Suprapubic skin (tissue), 4 donors: ENCODE measurements around the gene FHOD3. TPM values are rescaled to one million over a fixed set of nuclear protein-coding genes. Genes with fewer than 3 reads are reported as not detected.

Experiments
- DNase-seq, 2 donors: peaks; one replicate each; pipeline ENCODE4 v3.0.0-alpha.2; 2019; ENCODE audit warnings: low spot score in 2 of 2
- H3K27ac ChIP-seq: fragments of 200-600 bp; sonication (generic); one replicate; pipeline ENCODE4 v1.5.1; 2019
- H3K27me3 ChIP-seq: fragments of 200-600 bp; sonication (generic); one replicate; pipeline ENCODE4 v1.5.1; 2019
- H3K36me3 ChIP-seq: fragments of 200-600 bp; sonication (generic); one replicate; pipeline ENCODE4 v1.5.1; 2019
- H3K4me1 ChIP-seq: fragments of 200-600 bp; sonication (generic); one replicate; pipeline ENCODE4 v1.5.1; 2019
- H3K4me3 ChIP-seq: fragments of 200-600 bp; sonication (generic); one replicate; pipeline ENCODE4 v1.5.1; 2019; ENCODE audit warnings: mild to moderate bottlenecking
- H3K9me3 ChIP-seq: fragments of 200-600 bp; sonication (generic); one replicate; pipeline ENCODE4 v1.5.1; 2019
- CTCF ChIP-seq, 2 donors: fragments of 200-600 bp in 1 of 2; fragments of 450-650 bp in 1 of 2; sonication (generic) in 1 of 2; IDR thresholded peaks; one replicate each; pipeline ENCODE4 v1.5.1; 2016 to 2019; ENCODE audit warnings: antibody characterized with exemption in 2 of 2, mild to moderate bottlenecking in 1 of 2, moderate library complexity in 1 of 2
- EP300 ChIP-seq: sonication (generic); formaldehyde crosslinking; IDR thresholded peaks from one replicate; pipeline ENCODE4 v1.6.1; 2017; ENCODE audit warnings: antibody characterized with exemption
- POLR2A ChIP-seq, 2 donors: fragments of 450-650 bp; IDR thresholded peaks; one replicate each; pipeline ENCODE4 v1.6.1; 2017; ENCODE audit warnings: antibody characterized with exemption in 2 of 2, mild to moderate bottlenecking in 2 of 2, moderate library complexity in 2 of 2
- POLR2AphosphoS5 ChIP-seq, 3 donors: sonication (generic); formaldehyde crosslinking; IDR thresholded peaks; one replicate each; pipeline ENCODE4 v1.6.1; 2017; ENCODE audit warnings: antibody characterized with exemption in 3 of 3
- WGBS: methylation state at CpG from one replicate; pipeline ENCODE4 v1.1.5; 2018; 5-methylcytosine and 5-hydroxymethylcytosine counted together
- total RNA-seq, 4 donors: library from RNA; depleted of rRNA; stranded (reverse); fragments of >200 nt; gene quantifications; one replicate each; pipeline ENCODE4 v1.1.0, GENCODE V29; 2016

The FHOD3 gene
- total RNA-seq, 4 donors from 2014 or later, result 5.8 to 18.7 (median 15.5) TPM

- Histone ChIP-seq H3K4me3 (no peak overlapping the region), H3K27ac (no peak overlapping the region), H3K4me1 (peaks cover 5% of the 10 kb centered on the region), H3K27me3 (no peaks in the 10 kb centered on the region), H3K9me3 (no peaks in the 10 kb centered on the region), H3K36me3 (no peaks in the 10 kb centered on the region)
- WGBS, result 85% methylated on average over 16 of the region's 16 CpGs
- no peak for DNase-seq
- TF ChIP-seq EP300 (no peak), POLR2AphosphoS5 (IDR thresholded peaks at IDR 0.05) (peak in 1 of 3 donors; percentile 46)
Observed at GRCh38 chr18:36335476-36336279, 38.2 kb downstream of the FHOD3 start.

GRCh38 chr18:36337679-36338402 is 40.3 kb downstream of the FHOD3 start:
- Histone ChIP-seq H3K27ac (no peak overlapping the region), H3K36me3 (no peaks in the 10 kb centered on the region), H3K4me3 (no peak overlapping the region), H3K9me3 (no peaks in the 10 kb centered on the region), H3K4me1 (peaks cover 5% of the 10 kb centered on the region), H3K27me3 (no peaks in the 10 kb centered on the region)
- TF ChIP-seq CTCF (IDR thresholded peaks at IDR 0.05) (no peak), POLR2A (IDR thresholded peaks at IDR 0.05) (no peak), EP300 (no peak), POLR2AphosphoS5 (IDR thresholded peaks at IDR 0.05) (no peak)
- no peak for DNase-seq
- WGBS, result 90% methylated on average over 4 of the region's 4 CpGs

- Histone ChIP-seq H3K9me3 (no peaks in the 10 kb centered on the region), H3K4me3 (no peak overlapping the region), H3K4me1 (peaks cover 3% of the 10 kb centered on the region), H3K27ac (no peak overlapping the region), H3K27me3 (no peaks in the 10 kb centered on the region), H3K36me3 (no peaks in the 10 kb centered on the region)
- TF ChIP-seq EP300 (no peak), CTCF (IDR thresholded peaks at IDR 0.05) (no peak), POLR2AphosphoS5 (IDR thresholded peaks at IDR 0.05) (no peak), POLR2A (IDR thresholded peaks at IDR 0.05) (no peak)
- DNase-seq, result no peak
- 74% methylated on average over 8 of the region's 8 CpGs for WGBS
Observed at GRCh38 chr18:36338403-36338933, 41.0 kb downstream of the FHOD3 start.

GRCh38 chr18:36340246-36340645 is 42.7 kb downstream of the FHOD3 start:
- WGBS, result 84% methylated on average over 4 of the region's 4 CpGs
- H3K9me3 ChIP-seq, result no peaks in the 10 kb centered on the region
- H3K4me3 ChIP-seq, result no peak overlapping the region
- DNase-seq, result no peak
- H3K36me3 ChIP-seq, result no peaks in the 10 kb centered on the region
- H3K4me1 ChIP-seq, result no peaks in the 10 kb centered on the region
- no peaks in the 10 kb centered on the region for H3K27me3 ChIP-seq
- no peak for TF ChIP-seq CTCF (IDR thresholded peaks at IDR 0.05)
- no peak overlapping the region for H3K27ac ChIP-seq

GRCh38 chr18:36341944-36342343 is 44.4 kb downstream of the FHOD3 start:
- DNase-seq, result no peak
- no peaks in the 10 kb centered on the region for H3K27me3 ChIP-seq
- H3K4me1 ChIP-seq, result no peaks in the 10 kb centered on the region
- no peaks in the 10 kb centered on the region for H3K36me3 ChIP-seq
- H3K9me3 ChIP-seq, result no peaks in the 10 kb centered on the region
- no peak overlapping the region for H3K27ac ChIP-seq
- H3K4me3 ChIP-seq, result no peak overlapping the region
- no peak for TF ChIP-seq CTCF (IDR thresholded peaks at IDR 0.05)
- TF ChIP-seq POLR2AphosphoS5 (IDR thresholded peaks at IDR 0.05), result no peak
- TF ChIP-seq EP300, result no peak
- no peak for TF ChIP-seq POLR2A (IDR thresholded peaks at IDR 0.05)
